GM12873 (cell line): ENCODE results near the gene RPL36AL.

Source experiments
- CTCF ChIP-seq: IDR thresholded peaks from 2 replicates; pipeline ENCODE4 v1.5.1; 2012; ENCODE audit warnings: low read depth, mild to moderate bottlenecking, moderate library complexity, low read length, control low read depth; ENCODE audit not compliant: insufficient read depth; ENCODE audit errors: missing control alignments

RPL36AL gene

DNA sequence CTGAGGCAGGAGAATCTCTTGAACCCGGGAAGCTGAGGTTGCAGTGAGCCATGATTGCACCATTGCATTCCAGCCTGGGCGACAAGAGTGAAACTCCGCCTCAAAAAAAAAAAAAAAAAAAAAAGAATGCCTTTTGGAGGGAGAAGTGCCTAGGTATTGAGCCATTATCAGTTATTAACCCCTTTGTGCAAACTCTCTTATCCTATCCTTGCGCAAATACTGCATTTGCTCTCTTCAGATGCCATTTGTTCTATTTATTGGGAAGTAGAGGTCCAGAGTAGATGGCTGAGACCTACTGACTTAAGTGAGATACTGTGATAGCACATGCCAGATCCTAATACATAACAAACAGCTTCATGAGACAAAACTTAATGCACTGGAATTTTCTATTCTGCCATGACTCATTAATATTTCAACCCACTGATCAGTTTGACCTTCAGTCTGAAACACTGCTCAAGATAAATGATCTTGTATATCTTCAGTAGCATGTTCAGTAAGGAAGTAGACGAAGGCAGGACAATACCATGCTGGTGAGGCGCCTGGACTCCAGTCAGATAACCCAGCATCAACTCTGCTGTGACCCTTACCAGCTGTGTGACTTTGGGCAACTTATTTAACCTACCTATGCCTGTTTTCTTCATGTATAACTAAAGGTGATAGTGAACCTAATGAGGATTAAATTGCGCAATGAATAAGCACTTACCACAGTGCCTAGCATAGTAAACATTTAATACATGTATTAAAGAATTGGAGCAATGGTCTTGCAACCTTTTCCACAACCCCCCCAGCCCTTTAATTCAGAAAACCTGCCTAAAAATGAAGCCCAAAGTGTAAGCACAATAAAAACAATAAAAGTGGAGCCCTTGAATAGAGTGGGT lies 20.4 kb upstream of the RPL36AL start:
- TF ChIP-seq CTCF: no peak

GRCh38 chr14:49637534-49638078 lies 17.2 kb upstream of the RPL36AL start:
- TF ChIP-seq CTCF: no peak

GRCh38 chr14:49636866-49637265 lies 16.4 kb upstream of the RPL36AL start:
- TF ChIP-seq CTCF: no peak

- no peak for TF ChIP-seq CTCF
These were observed 14.3 kb upstream of the RPL36AL start, which contains the start of gene DNAAF2 for GRCh38 chr14:49634547-49635334. TSS of gene DNAAF2 (minus strand) at chr14:49635244. CDS start at chr14:49635149, 95 bp downstream.

- TF ChIP-seq CTCF: peak; percentile 83
These were observed 13.5 kb upstream of the RPL36AL start for GRCh38 chr14:49633640-49634546.

- no peak for TF ChIP-seq CTCF
These were observed 3.8 kb upstream of the RPL36AL start for GRCh38 chr14:49623941-49624839.
